Measurements from ENCODE around the gene MPHOSPH10. TPM values are rescaled to one million over a fixed set of nuclear protein-coding genes. Genes with fewer than 3 reads are reported as not detected.
"Not testable (repeated sequence)": the region's sequence is repeated elsewhere in the genome, so short reads cannot be mapped to it uniquely, and the experiment has no call there.

Gene MPHOSPH10
- total RNA-seq, 1 donor from 2014 or later, result 26.0 TPM

GRCh38 chr2:71181316-71181715 lies 50.9 kb downstream of the MPHOSPH10 start:
- Histone ChIP-seq H3K36me3 (no peaks in the 10 kb centered on the region), H3K9me3 (no peaks in the 10 kb centered on the region), H3K4me1 (no peaks in the 10 kb centered on the region), H3K27me3 (ENCODE audit: low read depth) (no peaks in the 10 kb centered on the region), H3K4me3 (no peak overlapping the region), H3K27ac (no peak overlapping the region)
- intact Hi-C loops (cut with DNase I), result no loop called here
- ATAC-seq (no peak), DNase-seq (no peak)
- TF ChIP-seq CTCF (IDR thresholded peaks at IDR 0.05), result no peak

GRCh38 chr2:71183306-71184115 lies 53.1 kb downstream of the MPHOSPH10 start:
- H3K9me3 ChIP-seq; H3K27me3 ChIP-seq (ENCODE audit: low read depth); H3K4me1 ChIP-seq; H3K36me3 ChIP-seq; DNase-seq; H3K4me3 ChIP-seq; H3K27ac ChIP-seq; intact Hi-C loops (cut with DNase I): not testable (repeated sequence)
- ATAC-seq, result peak in 1 of 2 donors; percentile 42

- H3K4me3 ChIP-seq, result no peak overlapping the region
- ATAC-seq (no peak), DNase-seq (no peak)
- TF ChIP-seq CTCF (IDR thresholded peaks at IDR 0.05), result no peak
- H3K9me3 ChIP-seq, result no peaks in the 10 kb centered on the region
- no peaks in the 10 kb centered on the region for H3K27me3 ChIP-seq (ENCODE audit: low read depth)
- no peak overlapping the region for H3K27ac ChIP-seq
- intact Hi-C loops (cut with DNase I), result no loop called here
- H3K4me1 ChIP-seq, result no peaks in the 10 kb centered on the region
- H3K36me3 ChIP-seq, result no peaks in the 10 kb centered on the region
Measured at GRCh38 chr2:71186973-71187372, 56.5 kb downstream of the MPHOSPH10 start.

- Histone ChIP-seq H3K36me3 (no peaks in the 10 kb centered on the region), H3K9me3 (no peaks in the 10 kb centered on the region), H3K4me3 (no peak overlapping the region), H3K27ac (no peak overlapping the region), H3K4me1 (no peaks in the 10 kb centered on the region), H3K27me3 (ENCODE audit: low read depth) (no peaks in the 10 kb centered on the region)
- intact Hi-C loops (cut with DNase I), result no loop called here
- no peak for DNase-seq
- ATAC-seq, result no peak
- TF ChIP-seq CTCF (IDR thresholded peaks at IDR 0.05), result no peak
Measured at GRCh38 chr2:71187589-71187988, 57.2 kb downstream of the MPHOSPH10 start.

- no peaks in the 10 kb centered on the region for H3K4me1 ChIP-seq
- no peak overlapping the region for H3K27ac ChIP-seq
- no peak for DNase-seq
- intact Hi-C loops (cut with DNase I), result no loop called here
- peak; percentile 16 for TF ChIP-seq CTCF (IDR thresholded peaks at IDR 0.05)
- H3K27me3 ChIP-seq (ENCODE audit: low read depth), result no peaks in the 10 kb centered on the region
- no peaks in the 10 kb centered on the region for H3K36me3 ChIP-seq
- ATAC-seq, result no peak
- H3K4me3 ChIP-seq, result no peak overlapping the region
- H3K9me3 ChIP-seq, result no peaks in the 10 kb centered on the region
Measured at GRCh38 chr2:71190656-71191569, 60.5 kb downstream of the MPHOSPH10 start.

GRCh38 chr2:71191570-71191943 lies 61.1 kb downstream of the MPHOSPH10 start:
- H3K27me3 ChIP-seq (ENCODE audit: low read depth), result no peaks in the 10 kb centered on the region
- no peak for TF ChIP-seq CTCF (IDR thresholded peaks at IDR 0.05)
- no peaks in the 10 kb centered on the region for H3K4me1 ChIP-seq
- no peaks in the 10 kb centered on the region for H3K36me3 ChIP-seq
- ATAC-seq, result no peak
- no peaks in the 10 kb centered on the region for H3K9me3 ChIP-seq
- intact Hi-C loops (cut with DNase I), result no loop called here
- no peak for DNase-seq
- H3K27ac ChIP-seq, result no peak overlapping the region
- H3K4me3 ChIP-seq, result no peak overlapping the region

All from lower lobe of right lung (tissue), 2 donors.